Astrocyte of the hippocampus (primary cell): ENCODE results near the gene CRYZL1.
"Not testable (repeated sequence)": the region's sequence is repeated elsewhere in the genome, so short reads cannot be mapped to it uniquely, and the experiment has no call there.

ENCODE experiments used
- DNase-seq: peaks from one replicate; pipeline ENCODE4 v3.0.0; 2011; ENCODE audit warnings: low read depth, low spot score

CRYZL1 gene

DNA sequence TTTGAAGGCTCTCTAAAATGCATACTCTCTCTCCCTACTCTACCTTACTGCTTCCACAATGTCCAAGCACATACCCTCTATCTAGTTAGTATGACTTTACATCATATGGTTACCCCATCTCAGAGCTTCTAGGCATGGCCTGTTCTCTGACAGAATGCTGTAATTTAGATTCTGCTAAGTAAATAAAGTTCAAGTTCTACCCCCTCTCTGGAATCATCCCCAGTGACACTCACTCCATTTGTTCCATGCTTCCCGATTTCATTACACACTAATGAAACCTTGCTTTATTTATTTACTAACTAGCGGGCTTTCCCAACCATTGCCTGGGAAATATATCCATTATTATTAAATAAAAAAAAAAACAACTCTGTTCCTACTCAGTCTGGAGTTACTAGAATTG, 7.3 kb downstream of the CRYZL1 start:
- no peak for DNase-seq

GRCh38 chr21:33626151-33626550, 15.4 kb downstream of the CRYZL1 start:
- DNase-seq, result not testable (repeated sequence)

- DNase-seq, result no peak
These were observed 19.3 kb downstream of the CRYZL1 start for GRCh38 chr21:33622253-33622652.

GRCh38 chr21:33619726-33620125, 21.8 kb downstream of the CRYZL1 start:
- no peak for DNase-seq

DNA sequence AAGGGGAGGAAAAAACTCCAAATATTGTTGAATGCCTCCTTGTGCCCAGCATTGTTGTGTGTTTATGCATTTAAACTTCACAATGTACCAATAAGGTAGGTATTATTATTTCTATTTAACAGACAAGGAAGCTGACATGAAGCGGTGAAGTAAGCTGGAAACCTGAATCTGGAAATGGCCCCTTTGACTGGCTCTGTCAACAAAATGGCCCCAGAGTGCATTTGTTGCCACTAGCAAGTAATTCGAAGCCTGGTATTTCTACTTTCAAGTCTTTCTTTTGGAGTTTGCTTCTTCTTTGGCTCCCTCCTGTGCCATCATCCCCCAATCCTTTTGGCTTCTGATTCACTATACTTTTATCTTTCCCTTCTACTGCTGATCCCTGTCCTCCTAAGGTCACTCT, 23.1 kb downstream of the CRYZL1 start:
- no peak for DNase-seq

GRCh38 chr21:33617565-33617964, 24.0 kb downstream of the CRYZL1 start:
- DNase-seq, result not testable (repeated sequence)

GRCh38 chr21:33611006-33611744, 30.4 kb downstream of the CRYZL1 start:
- no peak for DNase-seq

DNA sequence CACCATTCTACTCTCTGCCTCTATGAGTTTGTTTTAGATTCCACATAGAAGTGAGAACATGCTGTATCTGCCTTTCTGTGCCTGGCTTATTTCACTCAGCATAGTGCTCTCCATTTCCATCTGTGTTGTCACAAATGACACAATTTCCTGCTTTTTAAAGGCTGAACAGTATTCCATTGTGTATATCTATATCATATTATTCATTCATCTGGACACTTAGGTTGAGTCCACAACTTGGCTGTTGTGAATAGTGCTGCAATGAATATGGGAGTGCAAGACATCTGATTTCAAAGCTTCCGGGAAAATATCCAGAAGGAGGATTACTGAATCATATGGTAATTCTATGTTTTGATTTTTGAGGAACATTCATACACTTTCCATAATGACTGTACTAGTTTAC, 33.0 kb downstream of the CRYZL1 start:
- DNase-seq, result no peak

DNA sequence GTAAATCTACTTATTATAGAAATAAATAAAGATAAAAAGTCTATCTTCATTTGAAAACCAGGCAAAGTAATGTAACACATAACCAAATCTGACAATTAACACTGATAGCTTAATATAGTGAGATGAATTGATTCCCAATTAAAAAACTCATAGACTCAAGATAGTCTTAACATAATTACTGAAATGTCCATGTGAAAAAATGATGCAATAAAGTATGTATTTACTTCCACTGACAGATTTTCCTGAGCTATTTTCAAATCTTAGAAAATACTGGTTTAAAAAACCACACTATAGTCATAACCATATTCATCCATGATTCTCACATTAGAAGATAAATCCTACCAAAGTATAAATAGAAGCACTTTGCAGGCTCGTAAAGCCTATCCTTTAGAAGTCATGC, 43.5 kb downstream of the CRYZL1 start:
- no peak for DNase-seq

- peak; percentile 96 for DNase-seq
These were observed 52.8 kb downstream of the CRYZL1 start, which contains the start of gene DONSON for GRCh38 chr21:33588485-33589335. TSS of gene DONSON (minus strand) at chr21:33588684. CDS start at chr21:33588641, 43 bp downstream.

DNA sequence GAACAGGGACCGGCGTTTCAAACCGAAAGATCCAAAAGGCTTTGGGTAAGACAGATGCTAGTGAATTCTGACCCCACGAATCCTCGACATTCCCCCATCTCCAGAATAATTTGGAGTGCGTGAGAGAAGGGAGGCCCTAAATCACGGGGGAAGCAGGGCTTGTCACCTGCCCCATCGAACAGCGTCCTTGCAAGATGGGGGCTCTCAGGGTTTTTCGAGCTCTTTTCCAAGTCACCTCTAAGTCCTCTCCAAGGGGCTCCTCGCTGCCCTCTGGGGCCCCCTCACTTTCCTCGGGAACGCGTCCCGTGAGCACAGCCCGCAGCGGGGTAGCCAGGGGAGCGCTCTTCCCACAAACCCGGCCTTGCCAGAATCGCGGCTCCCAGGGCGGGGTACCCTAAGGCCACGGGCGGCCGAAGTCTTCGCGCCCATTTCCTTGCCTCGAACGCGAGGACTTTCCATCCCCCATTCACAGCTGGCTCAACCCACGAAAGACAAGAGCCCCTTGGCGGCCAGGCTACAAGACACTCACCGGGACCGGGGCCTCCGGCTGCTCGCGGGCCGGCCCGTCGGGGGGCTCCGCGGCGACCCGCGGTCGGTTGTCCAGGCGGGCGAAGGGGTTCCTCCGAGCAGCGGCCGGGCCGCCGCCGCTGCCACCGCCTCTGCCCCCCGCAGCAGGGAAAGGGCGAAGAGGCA, 53.6 kb downstream of the CRYZL1 start:
- peak; percentile 58 for DNase-seq

DNA sequence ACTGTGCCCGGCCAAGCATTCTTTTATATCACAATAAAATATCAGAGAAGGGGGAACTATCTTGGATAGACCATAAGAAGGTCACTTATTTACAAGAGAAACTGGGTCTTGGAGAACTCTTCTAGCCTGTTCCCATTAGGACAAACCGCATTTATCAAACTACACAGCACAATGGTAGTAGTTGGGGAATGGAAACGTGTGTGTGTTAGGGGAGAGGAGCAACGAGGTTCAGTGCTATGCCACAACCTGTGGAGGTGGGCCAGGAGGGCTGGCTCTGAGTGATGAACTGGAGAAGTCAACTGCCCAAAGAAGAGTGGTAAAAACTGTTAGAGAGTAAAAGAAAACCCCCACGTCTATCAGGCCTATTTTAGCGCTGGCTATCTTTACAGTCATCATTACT, 54.6 kb downstream of the CRYZL1 start:
- DNase-seq, result no peak

GRCh38 chr21:33584455-33584854, 57.1 kb downstream of the CRYZL1 start:
- no peak for DNase-seq

DNA sequence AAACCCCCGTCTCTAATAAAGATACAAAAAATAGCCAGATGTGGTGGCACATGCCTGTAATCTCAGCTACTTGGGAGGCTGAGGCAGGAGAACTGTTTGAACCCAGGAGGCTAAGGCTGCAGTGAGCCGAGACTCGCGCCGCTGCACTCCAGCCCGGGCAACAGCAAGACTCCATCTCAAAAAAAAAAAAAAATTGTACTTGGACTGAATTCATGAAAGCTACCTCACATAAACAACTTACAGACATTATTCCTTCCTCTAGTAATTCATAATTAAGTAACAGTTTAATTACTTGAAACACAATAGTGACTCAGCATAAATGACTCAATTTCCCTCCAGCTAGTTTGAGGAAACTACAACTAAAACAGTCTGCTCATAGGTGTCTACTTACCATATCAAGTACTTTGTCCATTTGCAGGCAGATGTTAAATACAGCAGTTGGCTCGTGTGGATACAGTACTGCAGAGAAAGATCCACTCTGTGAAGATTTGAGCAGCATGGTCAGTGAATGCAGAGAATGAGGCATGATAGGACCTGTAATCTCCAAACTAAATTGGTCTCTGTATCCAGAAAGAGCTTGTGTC, 62.5 kb downstream of the CRYZL1 start:
- no peak for DNase-seq

GRCh38 chr21:33578214-33578613, 63.3 kb downstream of the CRYZL1 start:
- DNase-seq, result peak; percentile 17

DNA sequence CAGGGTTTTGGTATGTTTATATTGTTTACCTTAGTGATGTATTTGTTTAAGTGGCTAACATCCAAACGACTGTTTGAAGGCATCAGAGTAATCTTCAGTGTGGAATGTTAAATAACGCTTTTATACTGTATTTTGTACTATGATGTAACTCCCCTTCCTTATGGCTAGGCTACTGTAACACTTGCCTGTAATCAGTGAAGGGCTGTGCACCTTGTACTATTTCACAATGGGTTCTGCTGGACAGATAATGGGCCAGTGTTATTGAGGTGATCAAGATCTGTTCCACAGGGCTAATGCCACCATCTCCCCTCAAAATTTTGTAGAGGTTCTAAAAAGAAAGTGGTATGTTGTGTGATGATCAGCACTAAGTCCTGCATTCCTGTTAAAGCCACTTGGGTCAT, 64.8 kb downstream of the CRYZL1 start:
- DNase-seq, result not testable (repeated sequence)

- no peak for DNase-seq
These were observed 69.2 kb downstream of the CRYZL1 start for GRCh38 chr21:33572350-33572749.

DNA sequence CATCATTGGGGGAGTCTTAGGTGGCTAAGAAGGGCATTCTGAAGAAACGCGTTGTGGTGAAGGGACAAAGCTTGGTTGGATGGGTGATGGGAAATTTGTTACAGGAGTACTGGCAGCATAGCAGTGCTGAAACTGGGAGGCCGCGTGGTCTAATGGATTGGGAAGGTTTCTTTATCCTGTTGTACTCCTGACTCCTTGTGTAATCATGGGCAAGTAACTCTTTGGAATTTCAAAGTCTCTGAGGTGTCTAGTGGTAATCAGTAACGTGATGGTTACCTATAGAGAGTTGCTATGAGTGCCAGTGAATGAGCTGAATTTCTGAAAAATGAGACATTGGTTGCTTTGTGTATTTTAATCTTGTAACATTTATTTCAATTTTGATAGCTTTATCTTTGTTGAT, 71.5 kb downstream of the CRYZL1 start:
- DNase-seq, result peak; percentile 14

- no peak for DNase-seq
These were observed 73.1 kb downstream of the CRYZL1 start for GRCh38 chr21:33568448-33568847.

DNA sequence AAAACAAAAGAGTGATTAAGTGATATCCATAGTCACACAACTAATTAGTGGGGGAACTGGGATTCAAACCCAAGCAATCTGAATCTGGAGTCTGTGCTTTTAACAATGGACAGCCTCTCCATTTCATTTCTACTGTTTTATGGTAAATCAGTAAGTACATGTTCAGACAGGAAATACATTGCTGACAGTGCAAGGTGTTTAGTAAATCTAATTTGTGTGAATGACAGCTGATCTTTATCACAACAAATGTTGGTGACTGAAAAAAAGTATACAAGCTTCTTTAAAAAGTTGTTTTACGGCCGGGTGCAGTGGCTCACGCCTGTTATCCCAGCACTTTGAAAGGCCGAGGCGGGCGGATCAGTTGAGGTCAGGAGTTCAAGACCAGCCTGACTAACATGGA, 73.6 kb downstream of the CRYZL1 start:
- no peak for DNase-seq

DNA sequence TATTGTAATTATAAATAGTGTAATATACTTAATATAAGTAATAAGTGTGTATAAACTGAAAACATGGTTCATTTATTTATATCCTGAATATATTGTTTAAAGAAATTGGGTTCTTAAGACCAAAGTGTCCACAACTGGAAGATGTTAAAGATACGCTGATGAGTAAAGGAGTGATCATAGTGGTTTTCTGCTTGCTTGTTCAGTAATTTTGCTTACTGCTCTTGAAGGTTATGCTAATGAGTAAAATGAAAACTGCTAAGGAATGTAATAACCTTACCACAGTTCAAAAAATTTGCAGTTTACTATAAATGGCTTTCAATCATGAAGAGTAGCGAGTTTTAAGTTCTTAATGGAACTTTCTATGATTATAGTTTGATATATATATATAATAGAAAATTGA, 75.0 kb downstream of the CRYZL1 start:
- DNase-seq, result no peak

DNA sequence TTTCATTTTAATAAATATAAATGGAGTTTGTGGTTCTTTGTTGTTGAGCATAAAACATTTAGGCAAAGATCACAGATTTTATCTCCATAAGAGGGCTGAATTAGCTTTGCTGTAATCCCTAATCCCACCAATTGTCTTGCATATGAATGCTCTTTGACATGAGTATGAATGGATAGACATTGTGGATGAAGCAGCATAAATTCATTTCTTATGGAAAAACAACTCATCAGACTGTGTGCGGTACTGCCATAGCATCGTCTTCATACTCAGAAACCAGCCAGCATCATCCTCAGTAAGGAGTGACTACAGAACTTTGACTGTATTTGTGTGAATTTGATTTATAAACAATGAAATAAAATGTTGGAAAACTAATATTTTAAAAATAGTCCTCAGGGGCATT, 79.2 kb downstream of the CRYZL1 start:
- no peak for DNase-seq
